Prostate gland (tissue), 2 donors: ENCODE results near the gene MLST8. TPM values are rescaled to one million over a fixed set of nuclear protein-coding genes. Genes with fewer than 3 reads are reported as not detected.

ENCODE experiments used
- DNase-seq: peaks from one replicate; pipeline ENCODE4 v3.0.0-alpha.2; 2019; ENCODE audit warnings: low spot score
- H3K27ac ChIP-seq, 2 donors: fragments of 200-600 bp; sonication (generic); 2 replicates each; pipeline ENCODE4 v1.5.1; 2017 to 2019
- H3K27me3 ChIP-seq: fragments of 200-600 bp; sonication (generic); replicated peaks from 2 replicates; pipeline ENCODE4 v1.5.1; 2019; ENCODE audit not compliant: insufficient read depth
- H3K36me3 ChIP-seq, 2 donors: fragments of 200-600 bp; sonication (generic); 1 replicate in 1 of 2; 2 replicates in 1 of 2; pipeline versions ENCODE4 v1.5.1 to v1.8.1; 2017 to 2019
- H3K4me1 ChIP-seq: fragments of 200-600 bp; sonication (generic); replicated peaks from 2 replicates; pipeline ENCODE4 v1.5.1; 2019
- H3K4me3 ChIP-seq, 2 donors: fragments of 200-600 bp; sonication (generic); 2 replicates each; pipeline ENCODE4 v1.5.1; 2017 to 2019
- H3K9me3 ChIP-seq: fragments of 200-600 bp; sonication (generic); 2 replicates; pipeline ENCODE4 v1.5.1; 2017
- CTCF ChIP-seq, 4 experiments: fragments of 200-600 bp in 2 of 4; fragments of 450-650 bp in 2 of 4; sonication (generic) in 2 of 4; IDR thresholded peaks; 1 replicate in 3 of 4; 2 replicates in 1 of 4; pipeline ENCODE4 v1.5.1; 2016 to 2019; ENCODE audit warnings: antibody characterized with exemption in 4 of 4, mild to moderate bottlenecking in 2 of 4, moderate library complexity in 2 of 4
- POLR2A ChIP-seq: fragments of 450-650 bp; IDR thresholded peaks from one replicate; pipeline ENCODE4 v1.6.1; 2016; ENCODE audit warnings: antibody characterized with exemption, mild to moderate bottlenecking
- POLR2AphosphoS5 ChIP-seq: sonication (generic); formaldehyde crosslinking; IDR thresholded peaks from one replicate; pipeline ENCODE4 v1.6.1; 2017; ENCODE audit warnings: antibody characterized with exemption
- WGBS: methylation state at CpG from one replicate; pipeline ENCODE4 v1.1.5; 2018; 5-methylcytosine and 5-hydroxymethylcytosine counted together
- intact Hi-C: fragments of 100-400 bp; cut with DNase I; formaldehyde crosslinking; loops from one replicate; pipeline ENCODE4 v1.14.2; 2022
- total RNA-seq, 2 donors: library from RNA; depleted of rRNA; stranded (reverse); fragments of >200 nt; gene quantifications; one replicate each; pipeline ENCODE4 v1.1.0, GENCODE V29; 2016

Gene MLST8
- total RNA-seq, 2 donors from 2014 or later: 55.9 to 110 TPM

- no peak for DNase-seq
- WGBS: 91% methylated on average over 18 of the region's 18 CpGs
- Histone ChIP-seq H3K9me3 (no peaks in the 10 kb centered on the region), H3K4me1 (no peaks in the 10 kb centered on the region), H3K36me3 (peaks cover 7 to 14% of the 10 kb centered on the region in 2 donors), H3K4me3 (no peak overlapping the region), H3K27me3 (no peaks in the 10 kb centered on the region), H3K27ac (no peak overlapping the region)
- intact Hi-C loops: no loop called here
- TF ChIP-seq POLR2AphosphoS5: no peak
- no peak for TF ChIP-seq CTCF (IDR thresholded peaks at IDR 0.05)
- TF ChIP-seq POLR2A: no peak
Measured at GRCh38 chr16:2177101-2177500, 28.2 kb upstream of the MLST8 start.

- Histone ChIP-seq H3K9me3 (no peaks in the 10 kb centered on the region), H3K4me1 (no peaks in the 10 kb centered on the region), H3K27me3 (no peaks in the 10 kb centered on the region), H3K4me3 (no peak overlapping the region), H3K36me3 (peaks cover 7 to 14% of the 10 kb centered on the region in 2 donors), H3K27ac (no peak overlapping the region)
- intact Hi-C loops: no loop called here
- 90% methylated on average over 20 of the region's 20 CpGs for WGBS
- no peak for TF ChIP-seq CTCF (IDR thresholded peaks at IDR 0.05)
- no peak for DNase-seq
Measured at GRCh38 chr16:2177561-2177960, 27.7 kb upstream of the MLST8 start.

GRCh38 chr16:2178321-2179106 lies 26.7 kb upstream of the MLST8 start:
- Histone ChIP-seq H3K27me3 (no peaks in the 10 kb centered on the region), H3K36me3 (peaks cover 6 to 9% of the 10 kb centered on the region in 2 donors), H3K9me3 (no peaks in the 10 kb centered on the region), H3K27ac (no peak overlapping the region), H3K4me3 (no peak overlapping the region), H3K4me1 (no peaks in the 10 kb centered on the region)
- WGBS: 54% methylated on average over 37 of the region's 106 CpGs
- intact Hi-C loops: no loop called here
- no peak for DNase-seq
- TF ChIP-seq POLR2AphosphoS5: no peak
- no peak for TF ChIP-seq CTCF (IDR thresholded peaks at IDR 0.05)
- no peak for TF ChIP-seq POLR2A

GRCh38 chr16:2179107-2179501 lies 26.1 kb upstream of the MLST8 start:
- Histone ChIP-seq H3K27ac (no peak overlapping the region), H3K36me3 (peaks cover 0 to 4% of the 10 kb centered on the region in 2 donors), H3K4me3 (no peak overlapping the region), H3K4me1 (no peaks in the 10 kb centered on the region), H3K27me3 (no peaks in the 10 kb centered on the region), H3K9me3 (no peaks in the 10 kb centered on the region)
- WGBS: 31% methylated on average over 48 of the region's 50 CpGs
- DNase-seq: no peak
- TF ChIP-seq POLR2A (no peak), CTCF (IDR thresholded peaks at IDR 0.05) (no peak), POLR2AphosphoS5 (no peak)
- intact Hi-C loops: no loop called here

- DNase-seq: no peak
- H3K9me3 ChIP-seq: no peaks in the 10 kb centered on the region
- intact Hi-C loops: no loop called here
- no peak overlapping the region for H3K4me3 ChIP-seq
- no peaks in the 10 kb centered on the region for H3K27me3 ChIP-seq
- peaks cover 0 to 4% of the 10 kb centered on the region in 2 donors for H3K36me3 ChIP-seq
- 91% methylated on average over 27 of the region's 31 CpGs for WGBS
- no peaks in the 10 kb centered on the region for H3K4me1 ChIP-seq
- no peak for TF ChIP-seq CTCF (IDR thresholded peaks at IDR 0.05)
- no peak for TF ChIP-seq POLR2AphosphoS5
- no peak for TF ChIP-seq POLR2A
- H3K27ac ChIP-seq: no peak overlapping the region
Measured at GRCh38 chr16:2179576-2179975, 25.7 kb upstream of the MLST8 start.
